MM.1S (cell line): ENCODE results near the gene KRTAP20-2.

Experiments used
- EZH2 ChIP-seq: fragments of 300-600 bp; sonication (generic); optimal IDR thresholded peaks from 2 replicates; pipeline ENCODE3; 2017; ENCODE audit warnings: low read depth, mild to moderate bottlenecking, antibody characterized with exemption, low read length, mixed read lengths
- EZH2phosphoT487 ChIP-seq: fragments of 300-600 bp; sonication (generic); IDR thresholded peaks from 2 replicates; pipeline ENCODE4 v1.6.1; 2018; ENCODE audit warnings: antibody characterized with exemption, low read length
- TF ChIP-seq, protein P1 (sequence below): fragments of 300-600 bp; sonication (generic); IDR thresholded peaks from 2 replicates; pipeline ENCODE4 v1.5.1; 2016; ENCODE audit warnings: antibody characterized with exemption, low read length, mixed read lengths

DNA sequence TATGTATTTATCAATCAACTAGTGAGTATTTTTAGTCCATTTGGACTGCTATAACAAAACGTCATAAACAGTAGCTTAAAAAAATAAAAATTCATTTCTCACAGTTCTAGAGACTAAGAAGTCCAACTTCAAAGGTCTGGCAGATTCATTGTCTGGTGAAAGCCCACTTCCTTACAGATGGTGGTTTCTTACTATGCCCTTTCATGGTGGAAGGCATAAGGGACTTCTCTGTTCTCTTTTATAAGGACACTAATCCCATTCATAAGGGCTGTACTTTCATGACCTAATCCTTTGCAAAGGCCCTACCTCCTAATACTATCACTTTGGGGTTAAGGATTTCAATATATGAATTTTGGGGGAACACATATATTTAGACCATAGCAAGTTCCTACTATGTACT is 45.6 kb downstream of the KRTAP20-2 start:
- TF ChIP-seq, protein P1, sequence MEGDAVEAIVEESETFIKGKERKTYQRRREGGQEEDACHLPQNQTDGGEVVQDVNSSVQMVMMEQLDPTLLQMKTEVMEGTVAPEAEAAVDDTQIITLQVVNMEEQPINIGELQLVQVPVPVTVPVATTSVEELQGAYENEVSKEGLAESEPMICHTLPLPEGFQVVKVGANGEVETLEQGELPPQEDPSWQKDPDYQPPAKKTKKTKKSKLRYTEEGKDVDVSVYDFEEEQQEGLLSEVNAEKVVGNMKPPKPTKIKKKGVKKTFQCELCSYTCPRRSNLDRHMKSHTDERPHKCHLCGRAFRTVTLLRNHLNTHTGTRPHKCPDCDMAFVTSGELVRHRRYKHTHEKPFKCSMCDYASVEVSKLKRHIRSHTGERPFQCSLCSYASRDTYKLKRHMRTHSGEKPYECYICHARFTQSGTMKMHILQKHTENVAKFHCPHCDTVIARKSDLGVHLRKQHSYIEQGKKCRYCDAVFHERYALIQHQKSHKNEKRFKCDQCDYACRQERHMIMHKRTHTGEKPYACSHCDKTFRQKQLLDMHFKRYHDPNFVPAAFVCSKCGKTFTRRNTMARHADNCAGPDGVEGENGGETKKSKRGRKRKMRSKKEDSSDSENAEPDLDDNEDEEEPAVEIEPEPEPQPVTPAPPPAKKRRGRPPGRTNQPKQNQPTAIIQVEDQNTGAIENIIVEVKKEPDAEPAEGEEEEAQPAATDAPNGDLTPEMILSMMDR = no peak
- TF ChIP-seq EZH2 = no peak
- TF ChIP-seq EZH2phosphoT487 = no peak
